Smooth muscle cell (in vitro differentiated cells): ENCODE measurements around the gene DLEC1. TPM values are rescaled to one million over a fixed set of nuclear protein-coding genes. Genes with fewer than 3 reads are reported as not detected.
"Not testable (repeated sequence)": the region's sequence is repeated elsewhere in the genome, so short reads cannot be mapped to it uniquely, and the experiment has no call there.

Experiments
- DNase-seq: peaks from one replicate; lab custom pipeline; 2025; ENCODE audit not compliant: unreplicated experiment; lab: John Stamatoyannopoulos, UW
- H2AFZ ChIP-seq: fragments of 200-600 bp; sonication (generic); 2 replicates; pipeline ENCODE4 v1.6.0; 2016; ENCODE audit warnings: antibody characterized with exemption, low read depth, mild to moderate bottlenecking
- H3F3A ChIP-seq: fragments of 200-600 bp; sonication (generic); 2 replicates; pipeline ENCODE4 v1.6.0; 2017; ENCODE audit warnings: antibody characterized with exemption, low read depth
- H3K27ac ChIP-seq: fragments of 200-600 bp; sonication (generic); 2 replicates; pipeline ENCODE4 v1.5.1; 2016; ENCODE audit warnings: low read depth, mild to moderate bottlenecking
- H3K27me3 ChIP-seq: fragments of 200-600 bp; sonication (generic); 2 replicates; pipeline ENCODE4 v1.6.1; 2016; ENCODE audit warnings: low read depth, mild to moderate bottlenecking
- H3K36me3 ChIP-seq: fragments of 200-600 bp; sonication (generic); 2 replicates; pipeline ENCODE4 v1.5.1; 2016; ENCODE audit warnings: low read depth
- H3K4me1 ChIP-seq: fragments of 200-600 bp; sonication (generic); 2 replicates; pipeline ENCODE4 v1.5.1; 2016; ENCODE audit warnings: low read depth
- H3K4me2 ChIP-seq: fragments of 200-600 bp; sonication (generic); 2 replicates; pipeline ENCODE4 v1.6.0; 2016; ENCODE audit warnings: mild to moderate bottlenecking
- H3K4me3 ChIP-seq: fragments of 200-600 bp; sonication (generic); 2 replicates; pipeline ENCODE4 v1.5.1; 2016; ENCODE audit warnings: mild to moderate bottlenecking
- H3K79me2 ChIP-seq: fragments of 200-600 bp; sonication (generic); 2 replicates; pipeline ENCODE4 v1.6.0; 2016; ENCODE audit warnings: low read depth, mild to moderate bottlenecking
- H3K9ac ChIP-seq: fragments of 200-600 bp; sonication (generic); 2 replicates; pipeline ENCODE4 v1.6.0; 2016; ENCODE audit warnings: low read depth
- H3K9me3 ChIP-seq: fragments of 200-600 bp; sonication (generic); replicated peaks from 2 replicates; pipeline ENCODE4 v1.5.1; 2016; ENCODE audit warnings: low read depth
- H4K20me1 ChIP-seq: fragments of 200-600 bp; sonication (generic); 2 replicates; pipeline ENCODE4 v1.6.0; 2016; ENCODE audit warnings: low read depth
- WGBS: methylation state at CpG from one replicate; pipeline ENCODE4 v1.1.7; 2016; ENCODE audit warnings: low lambda C conversion rate; 5-methylcytosine and 5-hydroxymethylcytosine counted together
- polyA plus RNA-seq: library from polyadenylated mRNA; unstranded; fragments of >200 nt; fragmentation: Nextera tagmentation; extraction: Ambion mirVana; gene quantifications from 2 replicates; pipeline ENCODE4 v1.2.1, GENCODE V29; 2016
- total RNA-seq: library from RNA; depleted of rRNA; stranded (reverse); fragments of >200 nt; gene quantifications from 2 replicates; pipeline ENCODE4 v1.2.3, GENCODE V29; 2014
- TF ChIP-seq, protein P1 (sequence below): fragments of 200-600 bp; sonication (generic); IDR thresholded peaks from 2 replicates; pipeline ENCODE4 v1.5.1; 2017; ENCODE audit warnings: borderline replicate concordance, mild to moderate bottlenecking, antibody characterized with exemption; ENCODE audit not compliant: insufficient read depth, poor library complexity, severe bottlenecking

DLEC1 gene
- total and polyA plus RNA-seq, 2 experiments from 2014 or later, result 0.27 to 0.61 TPM

DNA sequence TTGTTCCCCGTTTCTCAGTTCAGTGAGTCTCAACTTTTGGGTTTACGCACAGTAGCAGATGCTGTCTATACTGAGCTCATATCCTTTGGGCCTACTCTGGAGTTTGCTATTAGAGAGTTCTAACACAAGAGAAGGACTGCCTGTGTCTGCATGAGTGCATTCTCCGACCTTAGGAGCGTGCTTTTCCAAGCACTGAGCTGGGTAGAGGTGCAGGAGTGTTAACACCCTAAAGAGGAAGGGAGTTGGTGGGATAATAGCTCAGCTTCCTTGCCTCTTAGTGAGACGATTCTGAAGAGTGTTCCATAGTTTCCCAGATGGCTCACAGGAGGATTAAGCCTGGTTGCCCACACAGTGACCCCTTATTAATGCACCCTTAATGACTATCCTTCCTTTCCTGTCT is 119.5 kb downstream of the DLEC1 start:
- Histone ChIP-seq H3K79me2 (no peaks in the 10 kb centered on the region), H3K9me3 (no peaks in the 10 kb centered on the region), H3K27me3 (no peaks in the 10 kb centered on the region), H3F3A (peaks cover under 1% of the 10 kb centered on the region), H3K9ac (no peak overlapping the region), H3K4me2 (no peak overlapping the region), H4K20me1 (no peaks in the 10 kb centered on the region), H3K4me1 (no peaks in the 10 kb centered on the region), H3K27ac (no peak overlapping the region), H2AFZ (no peak overlapping the region), H3K36me3 (no peaks in the 10 kb centered on the region), H3K4me3 (no peak overlapping the region)
- 85% methylated on average over 5 of the region's 5 CpGs for WGBS
- TF ChIP-seq, protein P1, sequence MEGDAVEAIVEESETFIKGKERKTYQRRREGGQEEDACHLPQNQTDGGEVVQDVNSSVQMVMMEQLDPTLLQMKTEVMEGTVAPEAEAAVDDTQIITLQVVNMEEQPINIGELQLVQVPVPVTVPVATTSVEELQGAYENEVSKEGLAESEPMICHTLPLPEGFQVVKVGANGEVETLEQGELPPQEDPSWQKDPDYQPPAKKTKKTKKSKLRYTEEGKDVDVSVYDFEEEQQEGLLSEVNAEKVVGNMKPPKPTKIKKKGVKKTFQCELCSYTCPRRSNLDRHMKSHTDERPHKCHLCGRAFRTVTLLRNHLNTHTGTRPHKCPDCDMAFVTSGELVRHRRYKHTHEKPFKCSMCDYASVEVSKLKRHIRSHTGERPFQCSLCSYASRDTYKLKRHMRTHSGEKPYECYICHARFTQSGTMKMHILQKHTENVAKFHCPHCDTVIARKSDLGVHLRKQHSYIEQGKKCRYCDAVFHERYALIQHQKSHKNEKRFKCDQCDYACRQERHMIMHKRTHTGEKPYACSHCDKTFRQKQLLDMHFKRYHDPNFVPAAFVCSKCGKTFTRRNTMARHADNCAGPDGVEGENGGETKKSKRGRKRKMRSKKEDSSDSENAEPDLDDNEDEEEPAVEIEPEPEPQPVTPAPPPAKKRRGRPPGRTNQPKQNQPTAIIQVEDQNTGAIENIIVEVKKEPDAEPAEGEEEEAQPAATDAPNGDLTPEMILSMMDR, result no peak
- no peak for DNase-seq

DNA sequence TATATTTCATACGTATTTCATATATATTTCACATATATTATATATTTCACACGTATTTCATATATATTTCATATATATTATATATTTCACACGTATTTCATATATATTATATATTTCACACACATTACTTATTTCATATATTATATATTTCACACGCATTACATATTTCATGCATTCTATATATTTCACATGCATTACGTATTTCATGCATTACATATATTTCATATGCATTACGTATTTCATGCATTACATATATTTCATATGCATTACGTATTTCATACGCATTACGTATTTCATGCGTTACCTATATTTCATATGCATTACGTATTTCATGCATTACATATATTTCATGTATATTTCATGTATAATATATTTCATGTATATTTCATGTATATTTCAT is 121.7 kb downstream of the DLEC1 start:
- not testable (repeated sequence) for H3K36me3 ChIP-seq, H3K79me2 ChIP-seq, H3K27me3 ChIP-seq, H3K27ac ChIP-seq, H4K20me1 ChIP-seq, DNase-seq, H3K4me2 ChIP-seq, H3K9ac ChIP-seq, H3K4me3 ChIP-seq, H2AFZ ChIP-seq, H3K4me1 ChIP-seq, H3K9me3 ChIP-seq
- 96% methylated on average over 11 of the region's 11 CpGs for WGBS
- peaks cover 12% of the 10 kb centered on the region for H3F3A ChIP-seq

- Histone ChIP-seq H3K27ac (peak overlapping the region; percentile 99), H3K4me3 (no peak overlapping the region), H3K4me2 (no peak overlapping the region), H3K36me3 (no peaks in the 10 kb centered on the region), H3K4me1 (peaks cover 21% of the 10 kb centered on the region), H3F3A (peaks cover 21% of the 10 kb centered on the region), H3K27me3 (no peaks in the 10 kb centered on the region), H2AFZ (no peak overlapping the region), H4K20me1 (peaks cover 12% of the 10 kb centered on the region), H3K79me2 (peaks cover 26% of the 10 kb centered on the region), H3K9ac (no peak overlapping the region), H3K9me3 (no peaks in the 10 kb centered on the region)
- no peak for DNase-seq
- TF ChIP-seq, protein P1, result no peak
- 87% methylated on average over 12 of the region's 12 CpGs for WGBS
Measured at GRCh38 chr3:38163117-38163840, 124.3 kb downstream of the DLEC1 start.

DNA sequence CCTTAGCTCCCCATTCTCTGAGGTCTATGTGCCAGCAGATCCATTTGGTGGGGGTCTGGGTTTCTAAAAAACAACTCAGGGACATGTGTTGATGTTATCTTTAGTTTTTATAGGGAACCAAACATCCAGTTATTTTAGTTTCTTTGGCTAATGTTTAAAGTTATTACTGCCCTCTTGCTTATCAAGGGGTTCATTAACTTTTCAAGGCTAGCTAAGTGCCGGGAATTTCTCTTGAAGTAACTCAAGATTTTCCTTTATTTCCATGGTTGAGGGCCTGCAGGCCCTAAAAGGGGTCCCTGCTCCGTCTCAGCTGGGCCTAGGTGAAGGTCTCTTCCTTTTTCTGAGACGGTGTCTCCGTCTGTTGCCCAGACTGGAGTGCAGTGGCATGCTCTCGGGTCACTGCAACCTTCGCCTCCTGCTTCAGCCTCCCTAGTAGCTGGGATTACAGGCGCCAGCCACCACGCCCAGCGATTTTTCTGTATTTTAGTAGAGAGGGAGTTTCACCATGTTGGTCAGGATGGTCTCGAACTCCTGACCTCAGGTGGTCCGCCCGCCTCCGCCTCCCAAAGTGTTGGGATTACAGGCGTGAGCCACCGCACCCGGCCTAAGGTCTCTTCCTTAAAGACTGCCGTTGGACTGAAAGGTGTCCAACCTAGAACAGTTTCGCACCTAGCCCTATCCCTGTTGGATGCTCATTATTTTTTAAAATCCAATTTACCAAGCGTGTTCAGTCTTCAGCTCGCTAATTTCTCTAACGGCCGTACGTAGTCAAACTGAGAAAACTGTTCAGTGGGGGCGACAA is 125.0 kb downstream of the DLEC1 start:
- 88% methylated on average over 24 of the region's 24 CpGs for WGBS
- peaks cover 21% of the 10 kb centered on the region for H3F3A ChIP-seq
- peak overlapping the region; percentile 89 for H3K4me2 ChIP-seq

More for the DNA sequence above, 125.0 kb downstream of the DLEC1 start:
- DNase-seq, result no peak
- Histone ChIP-seq H3K9ac (peak overlapping the region; percentile 91), H2AFZ (peak overlapping the region; percentile 92), H3K4me1 (peaks cover 27% of the 10 kb centered on the region), H3K27ac (peak overlapping the region; percentile 99), H3K79me2 (peaks cover 33% of the 10 kb centered on the region), H3K4me3 (peak overlapping the region; percentile 85), H3K27me3 (no peaks in the 10 kb centered on the region), H3K9me3 (no peaks in the 10 kb centered on the region), H3K36me3 (no peaks in the 10 kb centered on the region), H4K20me1 (peaks cover 14% of the 10 kb centered on the region)
- TF ChIP-seq, protein P1, result no peak
